Measurements from ENCODE around the gene RYR3. TPM values are rescaled to one million over a fixed set of nuclear protein-coding genes. Genes with fewer than 3 reads are reported as not detected.

RYR3 gene
- total RNA-seq, 1 donor from 2014 or later, result not detected

- CTCF ChIA-PET, result no interaction called here
- intact Hi-C loops (cut with micrococcal nuclease), result no loop called here
- POLR2A ChIA-PET, result no interaction called here
- H3K4me1 Mint-ChIP-seq, result no peaks in the 10 kb centered on the region
- TF ChIP-seq CTCF (IDR thresholded peaks at IDR 0.05), result no peak
- no peak for DNase-seq
- H3K4me3 Mint-ChIP-seq, result no peak overlapping the region
- H3K9me3 Mint-ChIP-seq, result no peaks in the 10 kb centered on the region
- ATAC-seq (ENCODE audit: low read depth), result no peak
- peaks cover 3% of the 10 kb centered on the region for H3K27me3 Mint-ChIP-seq
- no peak overlapping the region for H3K27ac Mint-ChIP-seq
- no peaks in the 10 kb centered on the region for H3K36me3 Mint-ChIP-seq (ENCODE audit: low read depth)
Measured at GRCh38 chr15:33419701-33420100, 108.9 kb downstream of the RYR3 start.

GRCh38 chr15:33424025-33424424, 113.3 kb downstream of the RYR3 start:
- TF ChIP-seq CTCF (IDR thresholded peaks at IDR 0.05), result no peak
- ATAC-seq (ENCODE audit: low read depth) (no peak), DNase-seq (no peak)
- Mint-ChIP-seq H3K27ac (no peak overlapping the region), H3K4me1 (no peaks in the 10 kb centered on the region), H3K27me3 (peaks cover 3% of the 10 kb centered on the region), H3K4me3 (no peak overlapping the region), H3K36me3 (ENCODE audit: low read depth) (no peaks in the 10 kb centered on the region), H3K9me3 (peaks cover 2% of the 10 kb centered on the region)
- CTCF ChIA-PET, result no interaction called here
- POLR2A ChIA-PET, result no interaction called here
- intact Hi-C loops (cut with micrococcal nuclease), result no loop called here

DNA sequence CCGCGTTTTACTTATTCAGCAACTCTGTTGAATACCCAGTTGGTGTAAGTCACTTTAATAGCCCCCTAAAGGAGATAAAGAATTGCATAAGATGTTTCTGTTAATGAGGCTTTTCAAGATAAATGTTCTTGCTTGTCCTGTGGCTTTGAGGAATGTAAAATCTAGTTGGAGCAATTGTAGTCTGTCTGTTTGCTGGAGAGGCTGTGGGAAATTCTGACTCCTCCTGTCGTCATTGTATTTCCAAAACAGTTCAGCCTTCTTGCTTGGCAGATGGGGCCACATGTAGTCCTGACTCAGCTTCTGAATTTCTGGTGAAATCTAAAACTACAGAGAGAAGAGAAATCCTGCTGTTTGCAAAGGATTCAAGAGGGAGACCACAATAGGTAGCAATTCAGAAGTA, 114.4 kb downstream of the RYR3 start:
- H3K4me1 Mint-ChIP-seq, result no peaks in the 10 kb centered on the region
- H3K27me3 Mint-ChIP-seq, result peaks cover 3% of the 10 kb centered on the region
- ATAC-seq (ENCODE audit: low read depth) (no peak), DNase-seq (no peak)
- no peak overlapping the region for H3K27ac Mint-ChIP-seq
- POLR2A ChIA-PET, result no interaction called here
- CTCF ChIA-PET, result no interaction called here
- no peak overlapping the region for H3K4me3 Mint-ChIP-seq
- H3K9me3 Mint-ChIP-seq, result peaks cover 2% of the 10 kb centered on the region
- intact Hi-C loops (cut with micrococcal nuclease), result no loop called here
- no peak for TF ChIP-seq CTCF (IDR thresholded peaks at IDR 0.05)
- no peaks in the 10 kb centered on the region for H3K36me3 Mint-ChIP-seq (ENCODE audit: low read depth)

DNA sequence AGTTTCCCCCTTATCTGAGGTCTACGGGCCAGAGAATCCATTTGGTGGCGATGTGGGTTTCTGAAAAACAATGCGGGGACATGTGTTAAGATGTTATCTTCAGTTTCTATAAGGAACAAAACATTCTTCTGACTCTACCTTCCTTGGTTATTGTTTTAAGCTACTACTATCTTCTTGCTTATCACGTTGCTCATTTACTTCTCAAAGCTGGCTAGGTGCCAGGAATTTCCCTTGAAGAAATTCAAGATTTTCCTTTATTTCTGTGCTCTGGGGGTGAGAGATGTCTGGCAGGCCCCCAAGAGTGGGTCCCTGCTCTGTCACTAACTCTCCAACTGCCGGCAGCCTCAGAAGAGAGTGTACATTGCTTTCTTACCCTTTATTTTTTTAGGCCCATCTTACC, 119.8 kb downstream of the RYR3 start:
- no peaks in the 10 kb centered on the region for H3K4me1 Mint-ChIP-seq
- DNase-seq (no peak), ATAC-seq (ENCODE audit: low read depth) (no peak)
- intact Hi-C loops (cut with micrococcal nuclease), result no loop called here
- TF ChIP-seq CTCF (IDR thresholded peaks at IDR 0.05), result no peak
- no peak overlapping the region for H3K4me3 Mint-ChIP-seq
- no peak overlapping the region for H3K27ac Mint-ChIP-seq
- peaks cover 6% of the 10 kb centered on the region for H3K9me3 Mint-ChIP-seq
- ChIA-PET POLR2A (no interaction called here), CTCF (no interaction called here)
- no peaks in the 10 kb centered on the region for H3K36me3 Mint-ChIP-seq (ENCODE audit: low read depth)
- H3K27me3 Mint-ChIP-seq, result no peaks in the 10 kb centered on the region

GRCh38 chr15:33433821-33434220, 123.1 kb downstream of the RYR3 start:
- no peak overlapping the region for H3K27ac Mint-ChIP-seq
- CTCF ChIA-PET, result no interaction called here
- ATAC-seq (ENCODE audit: low read depth) (no peak), DNase-seq (no peak)
- TF ChIP-seq CTCF (IDR thresholded peaks at IDR 0.05), result no peak
- intact Hi-C loops (cut with micrococcal nuclease), result no loop called here
- POLR2A ChIA-PET, result no interaction called here
- H3K27me3 Mint-ChIP-seq, result no peaks in the 10 kb centered on the region
- H3K4me1 Mint-ChIP-seq, result no peaks in the 10 kb centered on the region
- peaks cover 7% of the 10 kb centered on the region for H3K9me3 Mint-ChIP-seq
- H3K4me3 Mint-ChIP-seq, result no peak overlapping the region
- no peaks in the 10 kb centered on the region for H3K36me3 Mint-ChIP-seq (ENCODE audit: low read depth)

Measured in activated B cell treated with CpG ODN at 0.5 μM for 24 hours (primary cell).